DND-41 (cell line): ENCODE data around the gene SH2D1A.
"Not testable (repeated sequence)": the region's sequence is repeated elsewhere in the genome, so short reads cannot be mapped to it uniquely, and the experiment has no call there.

Source experiments
- ATAC-seq: fragments of 200-7000 bp; cut with Tn5 transposase; 3 replicates; pipeline ENCODE4 v1.9.1; 2021; ENCODE audit warnings: low read depth; ENCODE audit not compliant: insufficient read depth
- DNase-seq: peaks from one replicate; pipeline ENCODE4 v3.0.0-alpha.2; 2020
- H2AFZ ChIP-seq: 2 replicates; pipeline ENCODE4 v1.6.0; 2012; ENCODE audit warnings: low read depth, low read length
- H3K27ac ChIP-seq: 2 replicates; pipeline ENCODE4 v1.5.1; 2012; ENCODE audit warnings: low read length, inconsistent platforms
- H3K27me3 ChIP-seq: fragments of 200-600 bp; sonication (generic); 2 replicates; pipeline ENCODE4 v1.6.0; 2012; ENCODE audit warnings: low read length, mild to moderate bottlenecking, inconsistent platforms; ENCODE audit not compliant: insufficient read depth, poor library complexity
- H3K36me3 ChIP-seq: 2 replicates; pipeline ENCODE4 v1.5.1; 2012; ENCODE audit warnings: low read length, inconsistent platforms; ENCODE audit not compliant: insufficient read depth
- H3K4me1 ChIP-seq: 2 replicates; pipeline ENCODE4 v1.5.1; 2012; ENCODE audit warnings: mild to moderate bottlenecking, low read length; ENCODE audit not compliant: insufficient read depth
- H3K4me2 ChIP-seq: 2 replicates; pipeline ENCODE4 v1.6.0; 2012; ENCODE audit warnings: mild to moderate bottlenecking, moderate library complexity, low read length, inconsistent platforms; ENCODE audit not compliant: insufficient read depth
- H3K4me3 ChIP-seq, 2 experiments: fragments of 200-600 bp in 1 of 2; shearing (Covaris generic) in 1 of 2; 2 replicates each; pipeline ENCODE4 v1.5.1; 2012 to 2016; ENCODE audit warnings: inconsistent platforms in 2 of 2, low read length in 2 of 2, mild to moderate bottlenecking in 2 of 2, low read depth in 1 of 2, moderate library complexity in 1 of 2
- H3K79me2 ChIP-seq: 2 replicates; pipeline ENCODE4 v1.6.0; 2012; ENCODE audit warnings: low read length, inconsistent platforms; ENCODE audit not compliant: insufficient read depth
- H3K9ac ChIP-seq: 2 replicates; pipeline ENCODE4 v1.6.0; 2012; ENCODE audit warnings: low read depth, mild to moderate bottlenecking, inconsistent platforms, low read length, moderate library complexity
- H3K9me3 ChIP-seq: 2 replicates; pipeline ENCODE4 v1.5.1; 2012; ENCODE audit warnings: low read length, moderate library complexity, mild to moderate bottlenecking, inconsistent platforms; ENCODE audit not compliant: insufficient read depth, severe bottlenecking
- H4K20me1 ChIP-seq: 2 replicates; pipeline ENCODE4 v1.6.0; 2012; ENCODE audit warnings: low read length; ENCODE audit not compliant: insufficient read depth
- CTCF ChIP-seq: IDR thresholded peaks from 2 replicates; pipeline ENCODE4 v1.5.1; 2012; ENCODE audit warnings: borderline replicate concordance, low read length, moderate library complexity, mild to moderate bottlenecking; ENCODE audit not compliant: poor library complexity, severe bottlenecking; ENCODE audit errors: extremely low read depth
- EZH2 ChIP-seq: IDR thresholded peaks from 3 replicates; pipeline ENCODE4 v1.6.1; 2012; ENCODE audit warnings: borderline replicate concordance, low read depth, mild to moderate bottlenecking, moderate library complexity, low read length, inconsistent platforms; ENCODE audit not compliant: severe bottlenecking

The SH2D1A gene

GRCh38 chrX:124406294-124407014 is 60.1 kb downstream of the SH2D1A start:
- H2AFZ ChIP-seq, result no peak overlapping the region
- H3K36me3 ChIP-seq, result no peaks in the 10 kb centered on the region

DNA sequence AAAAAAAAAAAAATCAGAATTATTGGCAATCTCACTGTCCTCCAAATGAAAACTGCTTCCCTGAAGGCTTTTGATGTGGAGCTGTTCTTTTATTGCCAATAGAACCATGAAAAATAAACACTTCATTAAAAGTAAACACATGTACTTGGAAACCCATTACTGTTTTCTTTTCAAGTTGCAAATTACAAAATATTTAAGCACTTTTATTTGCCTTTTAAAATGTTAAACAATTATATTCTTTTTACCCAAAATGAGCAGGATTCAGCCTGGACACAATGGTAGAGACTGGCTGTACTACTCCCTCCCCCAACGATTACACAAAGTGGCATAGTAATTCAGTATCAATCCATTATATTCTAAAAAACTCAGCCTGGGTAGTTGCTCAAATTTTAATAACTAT is 60.9 kb downstream of the SH2D1A start:
- Histone ChIP-seq H3K4me1 (peaks cover 7% of the 10 kb centered on the region), H3K4me3 (no peak overlapping the region), H3K36me3 (no peaks in the 10 kb centered on the region), H3K27ac (no peak overlapping the region), H3K27me3 (no peaks in the 10 kb centered on the region), H3K9ac (no peak overlapping the region), H3K79me2 (no peaks in the 10 kb centered on the region), H3K4me2 (no peak overlapping the region), H2AFZ (no peak overlapping the region), H4K20me1 (no peaks in the 10 kb centered on the region), H3K9me3 (no peaks in the 10 kb centered on the region)
- TF ChIP-seq CTCF (no peak), EZH2 (no peak)
- ATAC-seq (no peak), DNase-seq (no peak)

More at GRCh38 chrX:124406294-124407014, 60.1 kb downstream of the SH2D1A start:
- H3K4me2 ChIP-seq, result no peak overlapping the region
- H3K27me3 ChIP-seq, result no peaks in the 10 kb centered on the region
- TF ChIP-seq CTCF, result peak; percentile 73
- TF ChIP-seq EZH2, result no peak
- H3K4me1 ChIP-seq, result peaks cover 7% of the 10 kb centered on the region
- ATAC-seq (peak; percentile 99), DNase-seq (peak; percentile 68)
- H3K27ac ChIP-seq, result no peak overlapping the region
- no peak overlapping the region for H3K9ac ChIP-seq
- H4K20me1 ChIP-seq, result no peaks in the 10 kb centered on the region
- no peak overlapping the region for H3K4me3 ChIP-seq
- no peaks in the 10 kb centered on the region for H3K79me2 ChIP-seq
- H3K9me3 ChIP-seq, result no peaks in the 10 kb centered on the region

- not testable (repeated sequence) for H3K27ac ChIP-seq, DNase-seq, ATAC-seq, H3K27me3 ChIP-seq, H3K4me2 ChIP-seq, H3K36me3 ChIP-seq, H3K9me3 ChIP-seq, H3K4me1 ChIP-seq, H3K79me2 ChIP-seq, H4K20me1 ChIP-seq, H3K4me3 ChIP-seq, H3K9ac ChIP-seq, H2AFZ ChIP-seq
- TF ChIP-seq CTCF, result peak; percentile 26
These were observed 62.0 kb downstream of the SH2D1A start for GRCh38 chrX:124408380-124408779.

DNA sequence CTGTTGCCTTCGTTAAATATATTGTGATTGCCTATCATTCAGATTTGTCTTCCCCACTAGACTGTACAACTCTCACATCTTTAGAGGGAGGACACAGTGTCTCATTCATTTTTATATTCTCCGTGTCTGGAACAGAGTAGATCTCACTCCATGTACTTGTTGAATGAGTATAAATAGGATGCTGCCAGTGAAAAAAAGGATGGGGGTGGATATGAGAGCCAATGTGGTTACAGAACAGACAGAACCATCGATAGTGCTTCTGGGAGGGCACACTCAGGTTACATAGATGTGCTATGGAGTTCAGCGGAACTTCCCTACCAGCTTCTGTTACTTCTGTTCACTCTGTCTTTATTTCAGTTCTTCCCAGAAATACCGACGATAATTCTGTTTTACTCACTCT is 66.9 kb downstream of the SH2D1A start:
- H3K4me1 ChIP-seq, result no peaks in the 10 kb centered on the region
- H3K9me3 ChIP-seq, result no peaks in the 10 kb centered on the region
- TF ChIP-seq CTCF, result no peak
- no peak for TF ChIP-seq EZH2
- no peak overlapping the region for H3K4me2 ChIP-seq
- H2AFZ ChIP-seq, result no peak overlapping the region
- no peak overlapping the region for H3K4me3 ChIP-seq
- DNase-seq, result no peak
- no peak overlapping the region for H3K27ac ChIP-seq
- no peaks in the 10 kb centered on the region for H3K79me2 ChIP-seq
- ATAC-seq, result no peak
- no peaks in the 10 kb centered on the region for H4K20me1 ChIP-seq
- H3K36me3 ChIP-seq, result no peaks in the 10 kb centered on the region
- H3K27me3 ChIP-seq, result no peaks in the 10 kb centered on the region
- H3K9ac ChIP-seq, result no peak overlapping the region
